Right hindlimb (tissue), 1 donor: Measurements from ENCODE around the gene PGLYRP3.
A peak's percentile ranks its signal among the peaks of the same experiment; 100 is the strongest.

Experiments
- DNase-seq: peaks from one replicate; pipeline ENCODE4 v3.0.0-alpha.2; 2018

Gene PGLYRP3, protein sequence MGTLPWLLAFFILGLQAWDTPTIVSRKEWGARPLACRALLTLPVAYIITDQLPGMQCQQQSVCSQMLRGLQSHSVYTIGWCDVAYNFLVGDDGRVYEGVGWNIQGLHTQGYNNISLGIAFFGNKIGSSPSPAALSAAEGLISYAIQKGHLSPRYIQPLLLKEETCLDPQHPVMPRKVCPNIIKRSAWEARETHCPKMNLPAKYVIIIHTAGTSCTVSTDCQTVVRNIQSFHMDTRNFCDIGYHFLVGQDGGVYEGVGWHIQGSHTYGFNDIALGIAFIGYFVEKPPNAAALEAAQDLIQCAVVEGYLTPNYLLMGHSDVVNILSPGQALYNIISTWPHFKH

DNA sequence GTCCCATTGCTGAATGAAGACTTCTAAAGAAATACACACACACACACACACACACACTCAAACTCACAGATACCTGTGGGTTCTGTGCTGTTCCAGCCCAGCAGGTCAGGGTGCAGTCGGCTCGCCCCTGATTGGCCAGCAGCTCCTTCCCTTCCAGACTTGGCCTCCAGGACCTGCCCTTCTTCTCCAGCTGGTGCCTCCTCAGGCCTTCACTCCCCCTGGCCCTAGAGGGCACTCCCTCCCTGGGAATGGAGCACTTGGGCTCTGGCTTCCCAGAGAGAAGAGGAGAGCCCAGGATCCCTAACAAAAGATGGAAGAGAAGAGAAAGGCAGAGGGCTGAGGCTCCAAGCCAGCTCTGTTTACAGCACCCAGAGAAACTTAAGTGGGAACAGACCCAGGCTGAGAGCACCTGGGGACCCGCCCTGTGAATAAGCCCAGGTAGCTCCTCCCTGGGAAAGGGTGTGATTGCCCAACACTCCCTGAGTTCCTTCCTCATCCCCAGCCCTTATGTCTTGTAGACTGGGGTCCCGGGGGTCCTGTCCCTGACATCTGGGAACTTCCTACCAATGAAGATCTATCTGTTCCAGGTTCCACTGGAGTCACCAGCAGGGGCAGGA is at the start of gene PGLYRP3:
Gene PGLYRP3 (minus strand): TSS at position 383 of the 617 bp plus-strand sequence. CDS start 2,287 bp downstream, outside the sequence.
- DNase-seq, result no peak

DNA sequence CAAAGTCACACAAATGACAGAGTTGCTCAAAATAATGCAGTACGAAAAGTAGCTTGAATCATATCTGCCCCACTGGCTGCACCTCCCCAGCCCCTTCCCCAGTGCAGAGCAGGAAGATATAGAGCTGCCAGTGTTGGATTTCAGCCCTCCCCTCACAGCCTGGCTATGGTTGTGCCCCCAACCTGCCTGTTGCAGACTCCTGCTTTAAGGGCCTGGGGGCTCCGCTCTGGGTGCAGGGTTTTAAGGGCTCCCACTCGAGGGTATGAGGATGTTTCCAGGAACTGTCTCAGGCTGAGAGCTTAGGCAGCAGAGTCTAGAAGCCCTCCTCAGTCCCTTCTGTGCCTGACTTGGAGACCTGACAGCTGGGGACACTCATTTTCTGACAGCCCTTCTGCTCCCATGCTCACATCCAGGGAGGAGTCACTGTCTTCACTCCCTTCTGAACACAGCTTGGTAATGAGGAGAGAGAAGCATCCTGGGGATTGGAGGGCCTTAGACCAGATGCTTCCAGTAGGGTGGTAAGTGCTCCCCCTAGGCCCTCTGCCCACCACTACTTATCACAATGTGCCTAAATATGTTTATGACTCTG is 49.5 kb upstream of the PGLYRP3 start:
- no peak for DNase-seq

DNA sequence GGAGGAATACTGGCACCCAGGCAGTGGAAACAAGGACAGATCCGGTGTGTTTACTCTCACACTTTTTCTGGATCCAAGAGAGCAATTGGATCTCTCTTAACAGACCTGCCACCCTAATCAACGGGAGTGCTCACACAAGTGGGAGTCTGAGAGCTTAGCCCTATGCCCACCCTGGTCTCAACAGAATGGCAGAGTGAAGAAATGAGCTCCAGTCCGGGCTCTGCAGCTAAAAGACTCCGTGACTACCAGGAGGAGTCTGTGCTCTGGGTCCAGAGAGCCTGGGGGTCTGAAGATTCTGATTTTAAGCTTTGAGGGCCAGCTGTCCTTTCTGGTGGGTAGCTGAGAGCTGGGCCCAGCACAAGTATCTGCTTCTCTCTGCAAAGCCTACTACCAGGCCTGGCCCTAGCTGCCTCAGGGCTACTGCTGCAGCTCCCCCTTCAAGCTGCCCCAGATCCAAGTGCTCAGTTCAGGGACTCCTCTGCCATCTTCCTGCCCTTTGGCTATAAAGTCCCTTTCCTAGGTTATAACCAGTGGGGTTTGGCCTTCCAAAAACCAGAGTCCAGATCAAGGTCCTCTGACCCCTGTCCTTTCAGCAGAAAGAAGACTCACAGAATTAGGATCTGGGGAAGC is 48.8 kb upstream of the PGLYRP3 start:
- DNase-seq, result no peak

DNA sequence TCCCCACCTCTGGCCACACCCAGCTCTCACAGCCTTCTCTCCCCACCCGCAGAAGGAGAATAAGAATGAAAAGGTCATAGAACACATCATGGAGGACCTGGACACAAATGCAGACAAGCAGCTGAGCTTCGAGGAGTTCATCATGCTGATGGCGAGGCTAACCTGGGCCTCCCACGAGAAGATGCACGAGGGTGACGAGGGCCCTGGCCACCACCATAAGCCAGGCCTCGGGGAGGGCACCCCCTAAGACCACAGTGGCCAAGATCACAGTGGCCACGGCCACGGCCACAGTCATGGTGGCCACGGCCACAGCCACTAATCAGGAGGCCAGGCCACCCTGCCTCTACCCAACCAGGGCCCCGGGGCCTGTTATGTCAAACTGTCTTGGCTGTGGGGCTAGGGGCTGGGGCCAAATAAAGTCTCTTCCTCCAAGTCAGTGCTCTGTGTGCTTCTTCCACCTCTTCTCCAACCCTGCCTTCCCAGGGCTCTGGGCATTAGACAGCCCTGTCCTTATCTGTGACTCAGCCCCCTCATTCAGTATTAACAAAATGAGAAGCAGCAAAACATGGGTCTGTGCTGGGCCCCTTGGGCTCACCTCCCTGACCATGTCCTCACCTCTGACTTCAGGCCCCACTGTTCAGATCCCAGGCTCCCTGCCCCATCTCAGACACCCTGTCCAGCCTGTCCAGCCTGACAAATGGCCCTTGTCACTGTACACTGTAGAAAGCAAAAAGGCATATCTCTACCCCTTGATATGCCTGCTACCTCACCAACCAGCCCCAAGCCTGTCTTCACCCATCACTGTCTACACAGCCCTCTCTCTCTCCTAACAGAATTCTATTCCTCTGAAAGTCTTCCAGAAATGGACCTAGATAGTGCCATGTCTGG is 48.1 kb upstream of the PGLYRP3 start:
- DNase-seq, result no peak

DNA sequence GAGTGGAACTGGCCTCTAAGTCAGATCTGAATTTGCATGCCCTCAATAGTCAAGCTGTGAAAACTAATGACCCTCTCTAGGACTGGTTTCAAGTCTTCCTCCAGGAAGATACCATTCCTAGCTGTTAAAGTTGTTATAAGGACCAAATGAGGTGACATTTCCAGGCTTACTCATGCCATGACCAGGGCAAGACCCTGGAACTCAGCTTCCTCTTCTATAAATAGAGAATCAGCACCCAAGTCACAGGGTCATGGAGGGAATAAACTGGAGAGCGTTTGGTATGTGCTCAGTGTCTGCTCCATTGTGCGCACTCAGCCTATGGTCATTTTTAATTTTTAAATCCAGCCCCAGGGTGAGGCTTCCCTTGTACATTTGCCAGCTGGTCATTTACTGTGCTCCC is 47.4 kb upstream of the PGLYRP3 start:
- DNase-seq, result no peak

DNA sequence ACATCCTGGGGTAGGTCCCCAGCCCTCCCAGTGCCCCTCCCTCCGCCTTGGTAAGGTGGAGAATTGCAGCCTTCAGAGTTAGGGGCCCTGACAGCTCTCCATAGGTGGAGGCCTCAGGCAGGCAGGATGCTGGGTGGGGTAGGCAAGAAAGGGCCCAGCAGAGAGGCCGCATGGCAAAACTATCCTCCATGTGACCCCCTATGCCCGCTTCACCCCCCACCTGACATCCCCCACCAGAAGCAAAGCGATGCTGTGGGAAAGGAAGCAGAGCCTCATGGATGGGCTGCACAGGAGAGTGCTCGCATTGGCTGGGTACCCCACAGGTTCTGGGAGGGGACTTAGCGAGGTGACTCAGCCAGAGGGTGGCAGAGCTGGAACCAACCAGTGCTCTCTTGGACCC is 46.5 kb upstream of the PGLYRP3 start:
- no peak for DNase-seq

DNA sequence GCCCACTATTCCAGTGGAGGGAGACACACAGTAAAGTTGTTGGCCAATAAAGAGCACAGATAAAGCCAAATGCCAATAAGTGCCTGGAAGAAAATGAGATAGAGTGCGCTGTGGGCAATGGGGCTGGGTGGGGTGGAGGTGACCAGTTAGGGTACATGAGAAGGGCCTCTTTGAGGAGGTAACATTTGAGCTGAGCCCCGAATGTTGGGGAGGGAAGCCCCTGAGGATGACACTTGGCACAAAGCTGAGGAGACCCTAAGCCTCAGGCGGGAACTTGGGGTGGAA is 45.9 kb upstream of the PGLYRP3 start:
- DNase-seq, result no peak

DNA sequence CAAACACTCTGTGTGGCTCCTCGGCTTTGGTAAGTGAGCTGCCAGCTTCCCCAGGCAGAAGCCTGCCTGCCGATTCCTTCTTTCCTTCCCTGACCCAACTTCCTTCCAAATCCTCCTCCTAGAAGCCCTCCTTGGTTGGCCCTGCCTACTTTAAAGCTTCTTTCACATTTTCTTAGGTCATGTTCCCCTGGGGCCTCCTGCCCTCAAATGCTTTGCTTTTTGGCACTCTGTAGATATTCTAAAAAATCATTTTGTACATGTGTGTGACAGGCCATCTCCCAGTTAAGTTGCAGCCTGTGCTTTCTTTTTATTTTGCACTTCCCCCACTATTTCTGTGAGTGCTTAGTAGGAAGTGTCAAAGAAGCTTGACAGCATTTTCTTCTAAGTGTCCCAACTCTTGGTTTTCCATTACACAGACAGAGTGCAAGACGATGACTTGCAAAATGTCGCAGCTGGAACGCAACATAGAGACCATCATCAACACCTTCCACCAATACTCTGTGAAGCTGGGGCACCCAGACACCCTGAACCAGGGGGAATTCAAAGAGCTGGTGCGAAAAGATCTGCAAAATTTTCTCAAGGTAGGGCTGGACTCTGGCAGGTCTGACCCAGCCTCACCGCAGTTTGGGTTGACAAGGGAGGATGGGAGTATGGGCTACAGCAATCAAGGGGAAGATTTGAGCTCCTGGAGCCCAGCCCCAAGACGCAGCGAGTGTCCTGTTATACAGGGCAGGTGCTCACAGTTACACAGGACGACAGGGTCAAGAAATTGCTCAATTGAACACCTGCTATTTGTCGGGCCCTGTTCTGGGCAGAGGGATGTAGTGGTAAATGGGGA is 45.3 kb upstream of the PGLYRP3 start, which contains the start of gene S100A9:
Gene S100A9 (plus strand): TSS at position 2 of the 838 bp plus-strand sequence. CDS start 430 bp downstream, at position 432.
- no peak for DNase-seq

DNA sequence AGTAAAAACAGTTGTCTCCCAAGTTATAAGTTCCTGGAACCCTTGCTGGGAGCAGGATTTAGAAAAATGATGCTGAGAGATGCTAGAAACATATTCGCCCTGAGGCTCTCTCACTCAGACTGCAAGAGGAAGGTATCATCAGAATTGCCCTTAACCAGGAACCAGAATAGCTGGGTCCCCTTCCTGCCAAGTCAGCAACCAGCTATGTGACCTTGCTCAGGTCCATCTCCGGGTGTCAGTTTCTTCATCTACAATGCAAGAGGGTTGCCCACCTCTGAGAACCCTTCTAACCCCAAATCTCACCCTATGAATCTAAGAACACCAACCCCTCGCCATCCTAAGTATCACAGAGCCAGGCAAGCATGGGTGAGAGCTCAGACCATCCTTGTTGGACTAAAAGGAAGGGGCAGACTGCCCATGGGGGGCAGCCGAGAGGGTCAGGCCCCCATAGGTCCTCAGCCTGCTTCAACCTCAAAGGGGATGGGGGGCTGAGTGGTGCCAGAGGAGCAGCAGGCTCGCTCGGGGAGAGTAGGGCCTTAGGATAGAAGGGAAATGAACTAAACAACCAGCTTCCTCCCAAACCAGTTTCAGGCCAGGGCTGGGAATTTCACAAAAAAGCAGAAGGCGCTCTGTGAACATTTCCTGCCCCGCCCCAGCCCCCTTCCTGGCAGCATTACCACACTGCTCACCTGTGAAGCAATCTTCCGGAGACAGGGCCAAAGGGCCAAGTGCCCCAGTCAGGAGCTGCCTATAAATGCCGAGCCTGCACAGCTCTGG is 44.5 kb upstream of the PGLYRP3 start:
- DNase-seq, result no peak

DNA sequence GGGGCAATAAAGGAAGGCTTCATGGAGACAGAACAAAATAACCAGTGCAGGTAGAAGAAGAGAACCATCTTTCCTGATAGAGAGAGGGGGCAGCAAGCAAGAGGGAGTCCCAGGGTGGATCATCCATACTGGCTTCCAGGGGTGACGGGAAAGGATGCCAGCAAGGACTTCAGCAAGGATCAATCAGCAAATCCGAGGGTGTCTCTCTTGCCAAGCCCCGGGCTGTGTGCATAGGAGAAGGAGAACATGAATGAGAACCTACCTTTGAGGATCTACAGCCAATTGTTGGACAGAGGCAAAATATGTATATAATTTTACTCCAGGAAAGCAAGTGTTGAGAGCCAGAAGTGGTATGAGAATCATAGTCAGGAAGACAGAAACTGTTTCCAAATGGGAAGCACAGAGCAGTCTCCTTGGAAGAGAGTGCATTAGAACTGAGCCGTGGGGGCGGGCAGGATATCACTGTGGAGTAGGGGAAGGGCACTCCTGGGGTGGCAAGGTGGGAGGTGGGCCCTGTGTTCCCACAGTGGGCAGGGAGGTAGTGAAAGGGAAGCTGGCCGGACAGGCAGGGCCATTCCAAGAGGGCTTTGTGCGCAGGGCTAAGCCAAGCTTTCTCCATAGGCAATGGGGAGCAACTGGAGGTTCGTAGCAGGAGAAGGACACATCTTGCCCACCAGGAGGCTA is 43.8 kb upstream of the PGLYRP3 start:
- no peak for DNase-seq

DNA sequence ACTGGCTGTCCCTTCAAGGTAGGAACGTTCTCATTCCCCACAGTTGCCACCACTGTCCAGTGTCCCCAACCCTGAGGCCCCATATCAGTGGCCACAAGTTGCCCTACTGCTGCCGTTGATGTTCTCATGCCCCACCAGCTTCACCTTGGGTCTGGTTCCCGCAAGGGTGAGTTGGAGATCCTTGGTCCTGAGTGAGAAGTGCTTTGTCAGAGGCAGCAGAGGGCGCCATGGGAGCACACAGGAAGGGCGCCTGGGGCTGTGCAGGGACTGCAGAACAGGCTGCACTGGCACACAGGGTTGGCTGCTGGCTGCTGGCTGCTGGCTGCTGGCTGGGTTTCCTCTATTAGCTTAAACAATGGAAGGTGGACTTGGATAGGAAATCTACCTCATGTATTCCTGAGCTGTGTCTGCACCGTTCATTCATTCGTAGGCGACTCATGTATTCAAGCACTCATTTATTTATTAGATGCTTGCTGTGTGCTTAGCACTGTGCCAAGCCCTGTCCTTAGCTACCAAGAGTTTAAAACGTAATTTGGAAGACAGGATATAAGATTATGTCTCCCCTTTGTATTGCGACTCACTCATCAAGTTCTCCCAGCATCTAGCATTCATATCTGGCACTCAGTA is 42.8 kb upstream of the PGLYRP3 start:
- no peak for DNase-seq

DNA sequence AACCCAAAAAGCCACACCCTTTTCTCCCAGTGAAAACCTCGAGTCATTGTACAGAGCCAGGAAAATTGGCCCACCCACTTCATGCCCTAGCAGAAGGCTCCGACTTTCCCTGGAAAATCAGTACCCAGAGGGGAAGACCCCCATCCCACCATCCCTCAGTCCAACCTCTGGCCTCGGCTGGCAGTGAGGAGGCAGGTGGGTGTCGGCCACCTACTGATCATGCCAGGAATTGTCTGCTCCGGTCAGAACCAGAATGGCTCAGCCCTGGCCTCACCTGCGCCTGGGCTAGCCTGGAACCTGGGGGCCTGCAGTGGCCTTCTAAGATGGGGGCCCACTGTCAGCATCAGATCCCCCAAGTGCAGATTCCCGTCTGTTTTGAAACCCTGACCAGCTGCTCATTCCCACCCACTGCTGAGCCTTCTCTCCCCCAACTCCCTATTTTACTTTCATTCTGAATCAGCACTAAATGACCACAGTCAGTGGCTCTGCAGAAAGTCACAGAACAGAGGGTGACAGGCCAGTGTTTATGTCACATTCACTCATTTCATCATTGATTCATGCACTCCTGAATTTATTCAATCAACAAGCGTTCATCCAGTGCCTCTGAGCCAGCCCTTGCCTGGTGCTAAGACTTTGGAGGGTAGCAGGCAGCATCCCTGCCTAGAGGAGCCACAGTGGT is 41.9 kb upstream of the PGLYRP3 start:
- DNase-seq, result no peak

DNA sequence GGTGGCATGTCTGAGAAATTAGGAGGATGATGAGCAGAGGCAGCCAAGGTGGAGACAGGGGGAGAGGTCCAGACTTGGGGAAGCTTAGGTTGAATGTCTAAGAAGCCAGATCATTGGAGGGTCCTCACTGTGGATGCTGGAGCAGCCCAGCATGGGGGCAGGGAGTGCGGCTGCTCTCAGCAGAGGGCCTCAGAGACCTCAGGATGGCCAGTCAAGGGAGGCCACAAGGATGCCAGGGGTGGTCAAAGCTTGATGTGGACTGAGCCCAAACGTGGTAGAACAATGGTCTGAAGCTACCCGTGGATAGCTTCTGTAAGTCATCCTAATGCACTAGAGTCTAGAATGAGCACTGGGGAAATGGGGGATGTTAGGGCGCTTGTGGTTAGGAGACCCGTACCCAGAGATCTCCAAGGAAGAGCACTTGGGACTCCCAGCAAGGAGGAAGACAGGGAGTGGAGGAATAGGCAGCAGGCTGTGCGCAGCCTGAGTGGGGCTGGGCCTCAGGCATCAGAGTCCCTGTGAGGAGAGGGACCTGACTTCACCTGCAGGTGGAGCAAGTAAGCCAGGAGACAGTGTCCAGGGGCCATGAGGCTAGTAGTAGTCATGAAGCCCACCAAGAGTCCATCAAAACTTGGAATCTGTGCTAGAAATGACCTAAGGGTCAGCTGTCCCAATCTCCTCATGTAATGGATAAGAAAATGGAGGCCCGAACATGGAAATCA is 40.6 kb upstream of the PGLYRP3 start:
- DNase-seq, result no peak

DNA sequence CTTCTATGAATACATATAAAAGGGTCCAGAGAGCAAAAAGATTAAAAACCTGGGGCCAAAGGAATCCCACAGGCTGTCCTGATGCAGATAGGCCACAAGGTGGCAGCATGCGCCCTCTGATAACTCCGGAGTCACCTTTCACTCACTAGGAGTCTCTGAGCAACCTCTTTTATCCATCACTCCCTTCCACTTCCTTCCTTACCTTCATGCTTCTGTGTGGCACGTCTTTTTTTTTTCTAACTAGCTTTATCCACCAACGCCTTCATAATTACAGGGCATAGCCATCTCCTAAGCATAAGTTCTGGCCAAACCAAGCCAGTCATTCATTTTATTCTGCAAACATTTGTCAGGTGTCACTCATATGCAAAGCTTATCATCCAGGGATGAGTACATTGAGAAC is 39.8 kb upstream of the PGLYRP3 start:
- peak; percentile 61 for DNase-seq

DNA sequence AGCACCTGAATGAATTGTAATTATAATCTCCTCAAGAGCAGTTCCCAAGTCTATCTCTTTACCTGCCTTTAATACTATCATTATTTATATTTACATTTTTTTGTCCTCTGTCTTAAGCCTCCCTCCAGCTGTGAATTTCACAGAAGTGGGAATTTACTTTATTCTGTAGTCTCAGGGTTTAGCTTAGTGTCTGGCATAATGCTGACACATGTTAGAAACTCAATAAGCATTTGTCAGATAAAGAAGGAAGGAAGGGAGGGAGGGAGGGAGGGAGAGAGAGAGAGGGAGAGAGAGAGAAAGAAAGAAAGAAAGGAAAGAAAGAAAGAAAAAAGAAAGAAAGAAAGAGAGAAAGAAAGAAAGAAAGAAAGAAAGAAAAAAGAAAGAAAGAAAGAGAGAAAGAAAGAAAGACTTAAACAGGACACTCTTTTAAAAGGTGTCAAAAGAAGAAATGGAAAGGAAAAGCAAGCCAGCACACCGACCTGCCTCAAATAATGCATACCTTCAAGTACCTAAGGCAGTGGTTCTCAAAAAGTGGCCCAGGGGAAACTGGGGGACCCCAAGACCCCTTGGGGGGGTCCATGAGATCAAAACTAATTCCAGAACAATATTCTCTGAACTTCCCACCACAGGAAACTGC is 37.7 kb upstream of the PGLYRP3 start:
- DNase-seq, result no peak

DNA sequence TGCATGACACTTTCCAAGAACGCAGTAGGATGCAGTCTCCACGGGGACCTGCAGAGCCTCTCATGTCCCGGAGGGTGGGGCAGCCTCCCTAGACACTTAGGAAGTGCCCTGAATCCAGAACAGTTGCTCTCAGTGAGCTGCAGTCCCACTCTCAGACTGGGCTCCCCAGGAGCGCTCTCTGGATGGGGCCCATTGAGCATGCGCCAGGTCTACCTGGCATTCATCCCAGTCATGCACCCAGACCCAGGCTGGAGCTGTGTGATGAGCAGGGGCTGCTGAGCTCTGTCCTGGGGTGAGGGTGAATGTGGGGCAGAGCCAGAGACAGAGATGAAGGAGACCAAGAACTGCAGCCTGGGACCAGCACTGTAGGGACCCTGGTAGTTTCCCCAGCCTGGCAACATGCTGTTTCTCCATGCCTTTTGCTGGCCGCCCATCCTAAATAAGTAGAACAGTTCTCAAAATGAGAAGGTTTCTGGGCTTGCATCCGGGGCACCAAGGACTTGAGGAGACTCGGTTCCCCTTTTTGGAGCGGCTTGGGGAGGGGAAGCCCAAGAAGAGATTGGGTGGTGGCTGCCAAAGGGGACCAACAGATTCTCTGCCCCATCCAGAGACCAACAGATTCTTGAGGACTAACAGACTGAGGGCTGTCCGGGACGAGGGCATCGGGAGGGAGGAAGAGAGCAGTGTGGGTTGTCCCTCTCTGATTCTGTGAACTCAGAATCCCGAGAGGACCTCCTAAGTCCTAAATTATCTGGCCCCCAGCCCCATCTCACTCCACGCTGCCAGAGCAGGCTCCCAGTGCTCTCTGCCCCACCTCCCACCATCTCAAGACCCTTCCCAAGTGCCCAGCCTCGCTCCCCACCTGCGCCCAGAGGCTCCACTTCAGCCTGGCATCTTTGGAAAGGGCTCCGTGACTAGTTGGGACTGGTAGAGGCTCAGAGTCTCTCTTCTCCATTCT is 36.9 kb upstream of the PGLYRP3 start:
- no peak for DNase-seq
